NCI-H146 treated with DMSO at 0.1 percent for 48 hours (cell line): ENCODE data around the gene DMRTA2.

ENCODE experiments used
- DNase-seq: peaks from one replicate; lab custom pipeline; 2025; ENCODE audit not compliant: unreplicated experiment; lab: John Stamatoyannopoulos, UW

Gene DMRTA2

DNA sequence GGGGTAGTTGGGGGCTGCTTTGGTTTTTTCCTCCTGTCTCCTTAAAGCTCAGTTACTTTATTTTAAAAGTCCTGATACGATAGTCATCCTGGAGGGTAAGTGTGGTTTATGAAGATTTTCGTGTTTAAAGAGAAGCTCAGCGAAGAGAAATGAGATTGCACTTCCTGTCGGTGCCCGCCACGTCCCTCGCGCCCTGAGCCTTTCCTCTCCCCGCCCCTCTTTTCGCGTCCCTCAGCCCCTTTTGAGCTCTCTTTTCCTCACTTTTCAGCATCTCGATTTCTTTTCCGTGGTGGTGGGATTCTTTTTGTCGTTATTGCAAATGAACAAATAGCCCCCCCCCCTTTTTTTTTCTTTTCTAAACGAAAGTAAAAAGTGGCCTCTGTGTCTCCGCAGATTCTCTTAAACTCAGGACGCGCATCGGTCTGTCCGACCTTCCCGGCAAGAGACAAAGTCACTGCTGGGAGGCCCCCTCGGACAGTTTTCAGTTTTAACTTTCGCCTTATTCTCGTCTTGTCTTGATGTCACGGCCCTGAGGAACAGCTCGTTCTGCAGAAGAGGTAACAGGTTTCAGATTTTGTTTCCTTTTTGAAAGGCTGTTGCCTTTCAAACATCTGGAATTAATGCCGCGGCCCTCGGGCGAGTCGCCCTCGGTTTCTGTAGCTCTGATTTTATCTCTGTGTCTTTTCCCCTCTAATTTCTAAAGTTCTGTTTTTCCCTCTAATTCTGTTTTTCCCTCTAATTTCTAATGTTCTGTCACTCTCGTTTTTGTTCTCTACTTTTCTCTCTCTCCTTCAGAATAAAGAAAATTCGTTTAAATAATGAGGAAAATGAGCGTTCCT, 1.0 kb upstream of the DMRTA2 start:
- no peak for DNase-seq

DNA sequence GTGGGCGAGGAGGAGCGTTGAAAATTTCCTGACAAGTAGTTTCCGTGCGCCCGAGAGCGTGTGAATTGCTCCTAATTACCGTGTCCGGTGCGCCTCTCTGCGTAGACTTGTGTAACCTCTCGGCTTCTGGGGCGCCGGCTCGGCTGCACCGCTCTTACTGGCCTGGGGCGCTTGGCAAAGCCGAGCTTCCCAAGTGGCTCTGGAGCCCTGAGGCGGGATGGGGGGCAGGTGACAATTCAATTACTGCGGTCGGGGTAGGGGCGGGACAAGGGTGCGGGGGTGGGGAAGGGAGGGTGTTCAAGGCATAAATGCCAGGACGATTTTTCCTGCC, 392 bp upstream of the DMRTA2 start:
- DNase-seq = peak; percentile 15

DNA sequence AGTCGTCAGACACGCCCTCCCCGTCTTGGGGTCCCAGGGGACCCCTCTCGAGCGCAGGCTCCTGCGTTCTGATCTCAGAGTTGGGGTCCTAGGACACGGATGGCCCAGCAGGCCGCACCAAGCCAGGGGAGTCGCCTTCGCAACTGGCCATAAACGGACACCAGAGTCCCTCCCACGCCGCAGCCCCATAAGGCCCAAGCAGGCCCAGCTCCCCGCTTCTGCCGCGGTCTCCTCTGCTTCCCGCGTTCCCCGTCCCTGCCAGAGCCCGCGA, 633 bp downstream of the DMRTA2 start:
- no peak for DNase-seq

DNA sequence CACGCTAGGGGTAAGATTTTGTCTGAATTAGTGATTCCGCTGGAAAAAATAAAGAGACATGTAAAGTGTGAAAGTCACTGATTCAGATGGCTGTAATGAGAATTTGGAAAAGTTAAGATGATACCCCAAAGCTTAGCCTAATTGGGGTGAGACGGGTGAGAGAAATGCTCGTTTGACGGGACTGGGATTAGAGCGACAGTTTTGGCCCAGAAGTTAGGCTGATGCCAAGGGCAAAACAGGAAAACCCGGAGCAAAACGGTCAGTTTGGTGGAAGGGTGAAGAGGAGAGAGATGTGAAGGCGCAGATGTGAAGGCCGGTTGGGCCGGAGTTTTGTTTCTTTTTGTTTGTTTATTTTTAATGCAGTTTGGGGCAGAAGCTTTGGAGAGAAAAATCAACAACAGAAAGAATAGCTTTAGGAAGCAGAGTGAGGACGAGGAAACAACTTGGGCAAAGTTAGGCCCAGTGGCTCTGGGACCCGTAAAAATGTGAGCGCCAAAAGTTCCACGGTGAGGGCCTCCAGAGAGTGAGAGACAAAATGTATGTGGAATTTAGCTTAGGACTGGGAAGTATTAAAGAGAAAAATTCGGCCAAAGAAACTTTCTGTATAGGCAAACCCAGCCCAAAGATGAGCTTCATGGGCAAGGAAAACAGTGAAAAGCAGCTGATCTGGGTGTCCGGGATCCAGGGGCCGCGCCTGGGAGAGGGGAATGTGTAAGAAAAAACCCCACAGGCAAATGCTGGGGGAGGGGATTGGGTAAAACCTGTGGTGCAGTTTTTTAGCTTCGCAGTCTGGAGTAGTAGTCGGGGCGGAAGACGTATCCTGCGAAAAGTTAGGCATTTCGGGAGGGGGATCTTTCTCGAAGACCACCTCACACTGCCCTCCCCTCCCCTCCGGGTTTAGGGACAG, 1.2 kb downstream of the DMRTA2 start:
- no peak for DNase-seq

DNA sequence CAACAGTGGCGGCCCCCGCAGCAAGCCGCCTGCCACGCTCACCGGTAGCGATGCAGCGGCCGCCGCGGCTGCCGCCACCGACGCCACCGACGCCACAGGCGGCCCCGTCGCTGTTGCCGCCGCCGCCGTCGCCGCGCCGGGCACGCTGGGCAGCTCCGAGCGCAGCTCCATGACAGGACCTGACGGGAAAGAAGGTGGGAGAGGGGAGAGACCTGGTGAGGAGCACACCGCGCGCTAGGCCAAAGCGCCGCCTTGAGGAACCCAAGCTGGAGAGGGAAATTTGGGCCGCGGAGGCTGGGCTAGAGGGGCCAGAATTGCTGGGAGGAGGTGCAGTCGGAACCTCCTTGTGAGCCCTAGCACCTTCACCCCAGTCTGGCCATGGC, 1.9 kb downstream of the DMRTA2 start:
- no peak for DNase-seq

DNA sequence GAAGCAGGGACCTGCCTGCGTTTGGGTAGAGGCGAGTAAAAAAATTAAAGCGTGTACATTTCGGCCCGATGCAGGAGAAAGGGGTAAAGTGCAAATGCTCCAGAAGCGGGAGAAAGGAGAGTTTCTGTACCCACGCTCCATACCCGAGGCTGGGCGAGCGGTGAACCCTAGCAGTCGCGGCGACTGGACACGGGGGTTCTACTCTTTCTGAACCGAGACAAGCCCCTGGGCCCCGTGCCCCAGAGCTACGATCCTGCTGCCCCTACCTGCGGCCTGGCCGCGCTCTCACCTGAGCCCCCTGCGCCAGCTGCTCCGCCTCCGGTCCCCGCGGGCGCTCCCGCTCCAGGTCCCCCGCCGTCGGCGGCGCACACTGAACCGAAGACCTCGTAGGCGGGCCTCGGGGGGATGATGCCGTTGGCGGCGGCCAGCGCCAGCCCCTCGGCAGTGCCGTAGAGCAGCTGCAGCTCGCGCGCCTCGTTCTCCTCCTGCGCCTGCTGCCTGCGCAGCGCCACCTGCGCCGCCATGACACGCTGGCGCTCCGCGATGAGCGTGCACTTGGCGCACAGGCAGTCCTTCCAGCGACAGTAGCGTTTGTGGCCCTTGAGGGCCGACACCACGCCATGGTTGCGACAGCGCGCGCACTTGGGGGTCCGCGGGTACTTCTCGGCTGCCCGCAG, 2.4 kb downstream of the DMRTA2 start:
- no peak for DNase-seq

DNA sequence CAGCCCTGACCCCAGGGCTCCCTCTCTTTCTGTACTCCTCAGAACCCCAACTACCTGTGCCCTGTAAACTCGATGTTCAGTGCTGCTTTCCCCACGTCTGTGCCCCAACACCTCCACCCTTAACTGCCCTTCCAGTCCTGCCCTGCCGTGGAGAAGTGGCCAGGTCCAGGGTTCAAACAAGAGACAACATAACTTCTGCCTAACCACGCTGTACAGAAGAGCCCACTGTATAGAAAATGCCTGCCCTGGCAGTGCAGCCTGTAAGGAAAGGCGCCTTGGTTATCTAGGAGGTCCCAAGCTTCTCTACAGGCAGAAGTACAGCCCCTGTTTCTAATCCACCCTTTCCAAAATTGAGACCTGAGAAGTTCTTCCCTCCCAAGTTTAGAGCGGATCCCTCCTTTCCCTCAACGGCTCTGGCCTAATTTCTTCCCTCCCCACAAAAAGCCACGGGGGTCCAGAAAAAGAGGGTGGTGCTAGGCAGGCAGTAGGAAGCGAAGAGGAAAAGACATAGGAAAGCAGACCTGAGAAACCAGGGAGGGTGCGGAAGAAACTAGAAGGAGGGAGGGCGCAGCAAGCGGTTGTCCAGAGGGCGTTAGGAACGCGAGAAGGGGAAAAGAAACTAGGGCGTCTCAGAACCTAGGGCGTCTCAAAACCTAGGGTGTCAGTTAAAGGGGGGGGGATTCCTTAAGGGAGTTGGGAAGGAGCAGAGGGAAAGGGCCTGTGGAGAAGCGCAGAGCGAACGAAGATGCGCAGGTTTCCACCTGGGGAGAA, 3.2 kb downstream of the DMRTA2 start:
- no peak for DNase-seq

DNA sequence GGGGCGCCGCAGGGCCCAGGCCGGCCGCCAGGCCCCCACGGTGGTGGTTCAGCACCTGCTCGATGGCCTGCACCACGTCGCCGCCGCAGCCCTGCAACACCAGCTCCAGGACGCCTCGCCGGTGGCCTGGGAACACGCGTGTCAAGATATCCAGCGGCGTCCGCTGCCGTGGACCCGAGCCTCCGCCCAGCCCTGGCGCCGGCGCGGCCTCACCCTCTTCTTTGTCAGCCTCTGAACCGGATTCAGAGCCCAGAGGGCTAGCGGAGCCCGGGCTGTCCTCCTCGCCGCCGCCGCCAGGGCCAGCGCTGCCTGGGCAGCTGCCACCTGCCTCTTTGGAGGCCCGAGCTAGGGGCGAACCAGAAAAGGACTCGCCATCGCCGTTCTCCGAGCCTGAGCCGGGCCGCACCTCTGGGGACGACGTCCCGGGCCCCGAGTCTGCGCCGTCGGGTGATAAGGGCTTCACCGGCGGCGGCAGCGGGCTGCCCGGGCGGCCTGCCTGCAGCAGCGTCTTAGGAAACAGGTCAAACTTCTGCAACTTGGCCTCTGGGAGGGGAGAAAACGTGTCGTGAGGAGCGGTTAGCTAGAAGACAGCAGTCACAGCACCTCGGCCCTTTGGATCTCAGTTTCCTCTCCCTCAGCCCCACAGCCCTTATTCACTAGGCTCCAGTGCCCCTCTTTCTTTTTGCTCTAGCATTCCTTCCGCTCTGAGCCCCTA, 3.9 kb downstream of the DMRTA2 start:
- no peak for DNase-seq

DNA sequence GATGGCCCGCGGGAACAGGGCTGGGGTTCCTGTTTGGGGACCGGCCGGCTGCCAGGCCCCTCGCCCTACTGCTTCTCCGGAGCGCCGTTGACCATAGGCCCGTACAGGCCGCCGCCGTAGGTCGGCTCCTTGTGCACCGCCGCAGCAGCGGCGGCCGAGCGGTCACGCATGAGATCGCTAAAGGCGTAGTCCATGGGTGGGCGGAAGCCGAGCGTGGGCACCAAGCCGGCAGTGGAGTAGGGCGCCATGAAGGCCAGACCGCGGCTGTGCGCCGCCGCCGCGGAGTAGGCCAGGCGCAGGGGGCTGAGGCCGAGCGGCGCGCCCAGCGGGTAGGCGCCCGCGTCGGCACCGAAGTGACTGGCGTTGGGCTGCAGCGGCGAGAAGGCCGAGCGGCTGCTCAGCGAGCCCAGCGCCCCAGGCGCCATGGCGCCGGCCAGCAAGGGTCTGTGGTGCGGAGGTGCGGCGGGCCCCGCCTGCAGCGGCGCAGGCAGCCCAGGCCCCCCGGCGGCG, 4.6 kb downstream of the DMRTA2 start:
- no peak for DNase-seq

DNA sequence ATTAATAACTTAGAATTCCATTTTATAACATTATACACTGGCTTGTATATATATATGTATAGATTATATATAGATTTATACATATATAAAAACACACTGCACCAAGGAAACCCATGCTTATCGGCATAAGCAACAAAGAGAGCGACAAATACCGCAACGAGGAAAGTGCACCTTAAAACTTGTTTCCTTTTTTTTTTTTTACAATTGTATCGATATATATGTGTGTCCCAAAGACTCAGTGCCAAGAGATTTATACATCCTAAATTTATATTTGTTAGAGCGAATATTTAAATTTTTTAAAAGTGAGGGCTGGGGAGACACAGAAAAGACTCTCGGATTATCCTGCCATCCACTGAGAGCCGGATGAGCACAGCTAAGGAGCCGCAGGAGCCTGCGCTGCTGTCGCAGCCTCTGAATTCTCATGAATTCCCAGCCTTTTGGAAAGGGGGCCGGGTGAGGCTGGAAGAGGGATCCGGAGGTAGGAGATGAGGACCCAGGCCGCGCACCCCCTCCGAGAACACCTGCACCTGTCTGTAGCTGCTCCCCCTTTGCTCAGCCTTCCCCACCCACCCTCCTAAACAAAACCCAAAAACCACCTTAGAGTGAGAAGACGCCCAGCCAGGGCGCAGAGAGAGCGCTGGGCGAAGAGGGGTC, 5.2 kb downstream of the DMRTA2 start:
- DNase-seq = no peak

DNA sequence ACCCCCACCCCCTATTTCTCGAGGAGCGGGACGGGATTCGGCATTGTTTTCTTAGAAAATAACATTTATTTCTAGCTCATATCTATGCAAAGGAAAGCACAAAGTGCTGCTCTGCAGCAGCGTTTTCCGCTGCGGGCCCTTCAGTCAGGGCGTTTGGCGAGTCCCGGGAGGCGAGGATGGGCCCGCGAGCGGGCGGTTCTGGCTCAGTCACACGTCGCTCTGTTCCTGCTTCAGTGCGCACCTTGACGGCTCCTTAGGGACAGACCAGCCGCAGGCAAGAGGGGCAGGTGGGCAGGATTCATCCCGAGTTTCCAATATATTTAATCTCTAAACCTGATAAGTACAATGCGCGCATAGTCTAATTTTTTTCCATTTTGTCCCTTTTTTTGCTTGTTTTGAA, 5.7 kb downstream of the DMRTA2 start:
- no peak for DNase-seq

DNA sequence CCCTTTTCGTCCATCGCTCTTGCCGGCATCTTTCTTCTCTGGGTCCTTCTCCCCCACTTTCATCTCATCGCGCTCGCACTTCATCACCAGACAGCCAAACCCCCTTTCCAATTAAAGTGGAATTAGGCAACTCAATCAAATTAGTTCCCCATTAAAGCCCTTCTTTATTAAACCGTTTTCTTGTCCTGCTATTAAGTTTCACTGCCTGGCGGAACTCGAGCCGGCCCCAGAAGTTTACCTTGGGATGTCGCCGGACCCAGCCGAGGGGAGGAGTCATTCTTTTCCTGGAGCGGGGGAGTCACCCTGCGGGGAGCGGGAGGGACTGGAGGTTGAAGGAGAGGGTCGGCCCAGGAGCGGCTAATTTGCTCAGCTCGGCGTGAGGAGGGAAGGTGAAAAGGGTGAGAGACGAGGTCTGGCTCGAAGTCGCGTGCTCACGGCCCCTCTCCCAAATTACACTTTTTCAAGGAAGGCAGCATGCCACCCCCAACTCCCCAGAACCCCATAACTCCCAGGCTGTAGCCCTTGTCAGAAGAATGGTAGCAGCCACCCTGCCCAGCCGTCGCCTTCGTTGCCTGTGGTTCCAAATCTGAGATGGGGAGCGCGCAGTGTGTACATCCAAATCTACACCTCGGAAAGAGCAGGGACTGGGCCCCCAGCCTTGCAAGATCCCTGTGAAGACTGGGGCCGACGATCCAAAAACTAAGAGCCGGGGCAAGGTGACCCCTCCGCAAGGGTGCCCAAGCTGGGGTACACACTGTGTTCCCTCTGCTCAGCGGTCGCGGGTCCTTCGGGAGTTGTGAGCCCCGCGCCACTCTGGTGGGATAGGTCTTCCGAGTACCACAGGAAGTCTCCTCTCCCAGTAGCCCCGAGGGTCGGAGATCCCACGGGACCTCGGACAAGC, 6.4 kb downstream of the DMRTA2 start:
- DNase-seq = no peak

DNA sequence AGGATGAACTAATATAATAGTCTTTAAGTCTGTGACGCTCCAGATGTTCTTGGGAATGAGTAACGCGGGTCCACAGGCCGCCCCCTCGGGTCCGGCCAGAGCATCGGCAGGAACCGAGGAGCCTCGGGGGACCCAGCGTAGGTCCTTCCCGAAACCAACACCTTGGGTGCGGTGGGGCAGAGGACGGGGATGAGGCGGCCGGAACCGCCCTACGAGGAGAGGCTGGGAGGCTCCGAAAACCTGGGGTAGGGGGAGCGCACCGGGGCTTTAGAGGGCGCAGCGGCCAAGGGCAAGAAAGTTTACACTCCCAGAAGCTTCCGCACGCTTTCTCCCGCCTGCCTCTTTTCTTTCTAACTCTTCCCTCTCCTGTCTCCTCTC, 7.1 kb downstream of the DMRTA2 start:
- DNase-seq = no peak

DNA sequence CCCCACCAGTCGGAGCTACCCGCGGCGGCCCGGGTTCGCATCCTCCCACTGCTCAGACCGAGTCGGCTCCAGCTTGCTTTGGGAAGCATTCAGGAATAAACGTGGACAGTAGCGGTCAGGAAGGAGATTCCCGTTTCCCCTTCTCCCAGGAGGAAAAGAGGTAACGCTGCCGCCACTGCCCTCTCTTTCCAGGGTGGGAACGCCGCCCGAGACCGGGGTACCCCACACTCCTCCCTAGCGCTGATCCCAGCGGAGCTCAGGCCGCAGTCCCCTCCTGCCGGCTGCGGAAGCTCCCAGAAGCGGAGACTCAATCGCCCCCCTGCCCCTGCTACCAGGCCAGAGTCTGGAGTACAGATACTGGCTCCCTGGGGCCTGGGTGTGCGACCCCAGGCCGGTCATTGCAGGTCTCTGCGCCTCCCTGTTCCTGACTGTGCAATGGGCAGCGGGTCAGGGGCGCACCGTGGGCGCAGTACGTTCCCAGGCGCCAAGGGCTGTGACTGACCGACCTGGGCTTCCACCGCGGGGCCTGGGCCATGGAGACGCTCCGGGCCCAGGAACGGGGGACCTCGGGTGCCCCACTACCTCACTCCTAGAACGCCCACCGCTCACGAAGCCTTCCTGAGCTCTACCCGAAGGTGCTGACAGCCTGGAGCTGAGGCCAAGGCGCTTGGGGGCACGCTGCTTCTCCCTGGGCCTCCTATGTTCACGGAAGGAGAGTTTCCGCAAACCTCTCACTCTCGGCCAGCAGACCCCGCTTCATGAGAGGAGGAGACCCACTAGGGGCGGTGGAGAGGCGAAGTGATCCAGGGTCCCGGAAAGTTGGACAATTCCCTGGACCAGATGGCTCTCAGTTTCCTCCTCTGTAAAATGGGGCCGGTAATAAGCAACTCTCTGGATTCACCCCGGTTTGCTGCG, 7.8 kb downstream of the DMRTA2 start:
- DNase-seq = no peak

DNA sequence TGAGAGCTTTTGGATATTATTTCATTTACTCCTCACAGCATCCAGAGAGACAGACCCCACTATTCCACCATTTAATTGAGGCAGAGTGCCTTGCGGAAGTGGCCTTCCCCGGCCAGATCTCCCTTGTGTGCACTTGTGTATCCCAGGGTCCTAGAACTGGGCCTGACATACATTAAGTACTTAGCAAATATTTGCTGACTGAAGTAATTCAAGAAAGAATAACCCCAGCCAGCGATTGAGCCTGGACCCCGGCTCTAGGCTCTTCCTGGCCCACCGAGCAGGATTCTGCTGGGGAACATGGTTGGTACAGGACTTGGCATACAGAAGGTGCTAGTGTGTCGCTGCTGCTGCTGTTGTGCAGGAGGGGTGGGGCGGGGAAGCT, 8.4 kb downstream of the DMRTA2 start:
- no peak for DNase-seq

DNA sequence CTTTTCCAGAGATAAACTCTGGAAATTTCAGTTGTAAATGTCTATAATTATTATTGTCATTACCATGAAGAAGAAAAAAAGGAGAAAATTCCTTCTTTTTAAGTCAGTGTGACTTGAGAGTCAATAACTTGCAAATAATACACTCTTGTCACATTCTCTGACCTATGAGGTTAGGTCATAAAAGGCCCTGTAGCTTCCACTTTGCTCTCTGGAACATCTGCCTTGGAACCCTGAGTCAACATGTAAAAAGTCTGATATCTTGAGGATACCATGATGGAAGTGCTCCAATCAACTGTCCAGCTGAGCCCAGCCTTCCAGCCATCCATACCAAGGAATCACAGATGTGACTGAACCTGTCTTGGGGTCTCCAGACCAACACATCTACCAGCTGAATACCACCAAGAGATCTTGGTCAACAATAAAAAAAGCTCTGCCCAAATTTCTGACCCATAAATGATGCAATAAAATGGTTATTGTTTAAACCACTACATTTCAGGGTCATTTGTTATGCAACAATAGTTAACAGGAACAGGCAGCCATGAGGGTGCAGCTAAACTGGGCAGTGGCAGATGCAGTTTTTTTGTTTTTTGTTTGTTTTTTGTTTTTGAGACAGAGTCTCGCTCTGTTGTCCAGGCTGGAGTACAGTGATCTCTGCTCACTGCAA, 10.3 kb downstream of the DMRTA2 start:
- no peak for DNase-seq

DNA sequence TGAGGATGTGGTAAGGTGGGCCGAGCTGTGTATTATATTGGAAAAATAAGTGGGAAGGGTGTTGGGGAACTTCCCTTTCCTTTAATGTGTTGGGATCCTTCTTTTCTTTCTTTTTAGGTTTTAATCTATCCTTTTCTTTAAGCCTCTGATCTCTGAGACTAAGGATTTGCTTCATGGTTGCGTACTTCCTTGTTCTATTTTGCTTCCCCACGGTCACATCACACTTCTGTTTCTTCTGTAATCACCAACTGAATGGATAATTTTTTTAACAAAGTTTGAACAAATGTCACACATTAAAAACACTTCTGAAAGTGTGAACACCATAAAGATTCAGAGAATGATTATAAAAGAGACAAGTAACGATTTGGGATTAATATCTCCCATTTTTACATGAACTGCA, 17.4 kb downstream of the DMRTA2 start:
- no peak for DNase-seq
